ENCODE measurements around the gene KRTAP5-9. TPM values are rescaled to one million over a fixed set of nuclear protein-coding genes. Genes with fewer than 3 reads are reported as not detected.
"Not testable (repeated sequence)": the region's sequence is repeated elsewhere in the genome, so short reads cannot be mapped to it uniquely, and the experiment has no call there.

KRTAP5-9 gene
- total RNA-seq, 4 donors from 2014 or later: not detected

- H3K9me3 ChIP-seq, ATAC-seq, H3K27ac ChIP-seq, H3K4me1 ChIP-seq, H3K4me3 ChIP-seq, H3K36me3 ChIP-seq: not testable (repeated sequence)
- H3K27me3 ChIP-seq: peaks cover 24% of the 10 kb centered on the region
- WGBS, 2 donors (ENCODE audit: low coverage in 1 of 2): 16 to 33% methylated on average over 3 to 4 of the region's 11 CpGs
Measured at GRCh38 chr11:71588822-71589545, 40.8 kb downstream of the KRTAP5-9 start.

GRCh38 chr11:71589546-71589920 lies 41.3 kb downstream of the KRTAP5-9 start:
- H3K27me3 ChIP-seq: peaks cover 18% of the 10 kb centered on the region
- 40 to 62% methylated on average over 1 to 3 of the region's 8 CpGs for WGBS, 2 donors (ENCODE audit: low coverage in 1 of 2)
- H3K4me3 ChIP-seq, H3K4me1 ChIP-seq, H3K9me3 ChIP-seq, H3K27ac ChIP-seq, ATAC-seq, H3K36me3 ChIP-seq: not testable (repeated sequence)

Small RNAs within 50 kb of the gene (small RNA-seq; reads per million reads assigned to genes)
- gene AP000867.1 (0 reads per million in 4 donors), gene KRTAP5-14P (0 reads per million in 4 donors)

Other genes with a start within 250 kb of the KRTAP5-9 start
- gene DHCR7, start 100.0 kb upstream of the KRTAP5-9 start, total RNA-seq: 10 to 100 TPM in 1 of 4 donors, 1 to 10 TPM in 3; 5.0 to 10.3 (median 8.0) TPM
- gene NADSYN1, start 95.2 kb upstream of the KRTAP5-9 start, total RNA-seq: 10 to 100 TPM; 21.6 to 62.0 (median 41.8) TPM
- gene KRTAP5-7, start 21.2 kb upstream of the KRTAP5-9 start, total RNA-seq: not detected
- under 1 TPM in 1 of 4 donors, not detected in 3; 0.27 TPM for gene KRTAP5-8, start 10.4 kb upstream of the KRTAP5-9 start, total RNA-seq
- gene KRTAP5-10, start 17.1 kb downstream of the KRTAP5-9 start, total RNA-seq: not detected
- not detected for gene KRTAP5-11, start 34.5 kb downstream of the KRTAP5-9 start, total RNA-seq